ENCODE results near the gene TMEM39B.

TMEM39B gene

DNA sequence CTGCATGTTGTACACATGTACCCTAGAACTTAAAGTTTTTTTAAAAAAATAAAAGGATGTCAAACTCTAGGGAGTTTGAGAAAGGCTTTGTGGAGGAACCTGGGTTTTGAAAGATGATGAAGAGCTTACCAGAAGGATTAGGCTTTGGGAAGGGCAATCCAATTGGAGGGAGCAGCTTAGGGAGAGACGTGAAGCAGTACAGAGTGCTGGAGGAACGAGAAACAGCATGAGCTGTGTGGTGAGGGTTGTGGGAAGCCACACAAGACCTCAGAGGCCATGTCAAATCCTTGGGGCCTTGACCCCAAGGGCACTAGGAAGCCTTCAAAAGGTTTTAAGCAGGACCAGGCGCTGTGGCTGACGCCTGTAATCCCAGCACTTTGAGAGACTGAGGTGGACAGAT, 26.7 kb downstream of the TMEM39B start:
- Histone ChIP-seq H3K36me3 (peaks cover 37 to 87% (median 48%) of the 10 kb centered on the region in 3 donors), H3K4me1 (no peaks in the 10 kb centered on the region), H3K9me3 (no peaks in the 10 kb centered on the region), H3K4me3 (no peak overlapping the region), H3K27me3 (no peaks in the 10 kb centered on the region), H3K27ac (no peak overlapping the region)
- intact Hi-C loops (cut with DNase I; ENCODE audit: low total_unique reads) = no loop called here
- TF ChIP-seq, protein P1, sequence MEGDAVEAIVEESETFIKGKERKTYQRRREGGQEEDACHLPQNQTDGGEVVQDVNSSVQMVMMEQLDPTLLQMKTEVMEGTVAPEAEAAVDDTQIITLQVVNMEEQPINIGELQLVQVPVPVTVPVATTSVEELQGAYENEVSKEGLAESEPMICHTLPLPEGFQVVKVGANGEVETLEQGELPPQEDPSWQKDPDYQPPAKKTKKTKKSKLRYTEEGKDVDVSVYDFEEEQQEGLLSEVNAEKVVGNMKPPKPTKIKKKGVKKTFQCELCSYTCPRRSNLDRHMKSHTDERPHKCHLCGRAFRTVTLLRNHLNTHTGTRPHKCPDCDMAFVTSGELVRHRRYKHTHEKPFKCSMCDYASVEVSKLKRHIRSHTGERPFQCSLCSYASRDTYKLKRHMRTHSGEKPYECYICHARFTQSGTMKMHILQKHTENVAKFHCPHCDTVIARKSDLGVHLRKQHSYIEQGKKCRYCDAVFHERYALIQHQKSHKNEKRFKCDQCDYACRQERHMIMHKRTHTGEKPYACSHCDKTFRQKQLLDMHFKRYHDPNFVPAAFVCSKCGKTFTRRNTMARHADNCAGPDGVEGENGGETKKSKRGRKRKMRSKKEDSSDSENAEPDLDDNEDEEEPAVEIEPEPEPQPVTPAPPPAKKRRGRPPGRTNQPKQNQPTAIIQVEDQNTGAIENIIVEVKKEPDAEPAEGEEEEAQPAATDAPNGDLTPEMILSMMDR (IDR thresholded peaks at IDR 0.05) = no peak
- DNase-seq = no peak

DNA sequence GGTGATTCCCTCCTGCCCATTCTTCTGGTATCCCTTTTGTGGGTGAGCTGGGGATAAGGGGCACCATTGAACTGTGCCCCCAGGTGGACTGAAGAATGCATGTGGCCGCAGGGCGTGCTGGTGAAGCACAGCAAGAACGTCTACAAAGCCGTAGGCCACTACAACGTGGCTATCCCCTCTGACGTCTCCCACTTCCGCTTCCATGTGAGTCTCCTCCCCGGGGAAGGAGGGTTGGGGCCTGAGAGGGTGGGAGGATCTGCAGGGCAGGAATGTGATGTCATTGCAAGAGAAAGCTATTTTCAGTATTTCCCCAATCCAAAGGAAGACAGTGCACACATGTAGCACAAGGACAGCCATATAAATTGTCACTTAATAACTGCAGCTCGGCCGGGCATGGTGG, 27.6 kb downstream of the TMEM39B start:
- Histone ChIP-seq H3K27me3 (no peaks in the 10 kb centered on the region), H3K27ac (no peak overlapping the region), H3K4me1 (no peaks in the 10 kb centered on the region), H3K36me3 (peaks cover 27 to 77% (median 38%) of the 10 kb centered on the region in 3 donors), H3K9me3 (no peaks in the 10 kb centered on the region), H3K4me3 (no peak overlapping the region)
- intact Hi-C loops (cut with DNase I; ENCODE audit: low total_unique reads) = loop anchor here (10.0 kb wide), 1 partner anchor 1834 kb away; no protein-coding TSS in a partner anchor
- TF ChIP-seq, protein P1 (IDR thresholded peaks at IDR 0.05) = no peak
- peak; percentile 49 to 67 for DNase-seq

- H3K36me3 ChIP-seq = peaks cover 20 to 70% (median 32%) of the 10 kb centered on the region in 3 donors
- no peak overlapping the region for H3K27ac ChIP-seq
- DNase-seq = no peak
- no peaks in the 10 kb centered on the region for H3K4me1 ChIP-seq
- intact Hi-C loops (cut with DNase I; ENCODE audit: low total_unique reads) = loop anchor here (10.0 kb wide), 1 partner anchor 1834 kb away; no protein-coding TSS in a partner anchor
- H3K27me3 ChIP-seq = no peaks in the 10 kb centered on the region
- no peak overlapping the region for H3K4me3 ChIP-seq
- TF ChIP-seq, protein P1 (IDR thresholded peaks at IDR 0.05) = no peak
- H3K9me3 ChIP-seq = no peaks in the 10 kb centered on the region
Observed at GRCh38 chr1:32100807-32101708, 28.3 kb downstream of the TMEM39B start.

- Histone ChIP-seq H3K9me3 (no peaks in the 10 kb centered on the region), H3K4me1 (peaks cover 0 to 9% (median 4%) of the 10 kb centered on the region in 4 donors), H3K4me3 (no peak overlapping the region), H3K36me3 (peaks cover 4 to 40% (median 10%) of the 10 kb centered on the region in 3 donors), H3K27me3 (no peaks in the 10 kb centered on the region), H3K27ac (no peak overlapping the region)
- DNase-seq = no peak
- TF ChIP-seq, protein P1 (IDR thresholded peaks at IDR 0.05) = no peak
- intact Hi-C loops (cut with DNase I; ENCODE audit: low total_unique reads) = loop anchor here (10.0 kb wide), 1 partner anchor 1831 kb away; no protein-coding TSS in a partner anchor
Observed at GRCh38 chr1:32104127-32104526, 31.4 kb downstream of the TMEM39B start.

- H3K4me1 ChIP-seq = peaks cover 0 to 21% (median 15%) of the 10 kb centered on the region in 4 donors
Observed at GRCh38 chr1:32105338-32105737, 32.6 kb downstream of the TMEM39B start.

More at GRCh38 chr1:32105338-32105737, 32.6 kb downstream of the TMEM39B start:
- TF ChIP-seq, protein P1 (IDR thresholded peaks at IDR 0.05) = no peak
- intact Hi-C loops (cut with DNase I; ENCODE audit: low total_unique reads) = loop anchor here (5.0 to 10.0 kb wide), 2 partner anchors 33 to 1829 kb away; partner anchors contain the start of gene TMEM39B
- no peaks in the 10 kb centered on the region for H3K27me3 ChIP-seq
- no peaks in the 10 kb centered on the region for H3K9me3 ChIP-seq
- no peak overlapping the region for H3K27ac ChIP-seq
- H3K36me3 ChIP-seq = peaks cover 2 to 27% (median 8%) of the 10 kb centered on the region in 3 donors
- no peak overlapping the region for H3K4me3 ChIP-seq
- no peak for DNase-seq

Data from tibial artery (tissue), 4 donors.